Tibial nerve (tissue), 3 donors: ENCODE measurements around the gene NUDT22.

Experiments
- POLR2A ChIP-seq, 2 donors: fragments of 450-650 bp; IDR thresholded peaks; one replicate each; pipeline ENCODE4 v1.6.1; 2017; ENCODE audit warnings: antibody characterized with exemption in 2 of 2, mild to moderate bottlenecking in 2 of 2, moderate library complexity in 2 of 2
- TF ChIP-seq, protein P1 (sequence below), 5 experiments: fragments of 200-600 bp in 3 of 5; fragments of 450-650 bp in 2 of 5; sonication (generic) in 3 of 5; IDR thresholded peaks; one replicate each; pipeline ENCODE4 v1.5.1; 2016 to 2019; ENCODE audit warnings: antibody characterized with exemption in 5 of 5, mild to moderate bottlenecking in 3 of 5, moderate library complexity in 2 of 5

- TF ChIP-seq, protein P1, sequence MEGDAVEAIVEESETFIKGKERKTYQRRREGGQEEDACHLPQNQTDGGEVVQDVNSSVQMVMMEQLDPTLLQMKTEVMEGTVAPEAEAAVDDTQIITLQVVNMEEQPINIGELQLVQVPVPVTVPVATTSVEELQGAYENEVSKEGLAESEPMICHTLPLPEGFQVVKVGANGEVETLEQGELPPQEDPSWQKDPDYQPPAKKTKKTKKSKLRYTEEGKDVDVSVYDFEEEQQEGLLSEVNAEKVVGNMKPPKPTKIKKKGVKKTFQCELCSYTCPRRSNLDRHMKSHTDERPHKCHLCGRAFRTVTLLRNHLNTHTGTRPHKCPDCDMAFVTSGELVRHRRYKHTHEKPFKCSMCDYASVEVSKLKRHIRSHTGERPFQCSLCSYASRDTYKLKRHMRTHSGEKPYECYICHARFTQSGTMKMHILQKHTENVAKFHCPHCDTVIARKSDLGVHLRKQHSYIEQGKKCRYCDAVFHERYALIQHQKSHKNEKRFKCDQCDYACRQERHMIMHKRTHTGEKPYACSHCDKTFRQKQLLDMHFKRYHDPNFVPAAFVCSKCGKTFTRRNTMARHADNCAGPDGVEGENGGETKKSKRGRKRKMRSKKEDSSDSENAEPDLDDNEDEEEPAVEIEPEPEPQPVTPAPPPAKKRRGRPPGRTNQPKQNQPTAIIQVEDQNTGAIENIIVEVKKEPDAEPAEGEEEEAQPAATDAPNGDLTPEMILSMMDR (IDR thresholded peaks at IDR 0.05) = no peak
- TF ChIP-seq POLR2A (IDR thresholded peaks at IDR 0.05) = no peak
These were observed 27.4 kb downstream of the NUDT22 start for GRCh38 chr11:64253481-64253880.
